ENCODE results near the gene STK11. TPM values are rescaled to one million over a fixed set of nuclear protein-coding genes. Genes with fewer than 3 reads are reported as not detected.

The STK11 gene, protein sequence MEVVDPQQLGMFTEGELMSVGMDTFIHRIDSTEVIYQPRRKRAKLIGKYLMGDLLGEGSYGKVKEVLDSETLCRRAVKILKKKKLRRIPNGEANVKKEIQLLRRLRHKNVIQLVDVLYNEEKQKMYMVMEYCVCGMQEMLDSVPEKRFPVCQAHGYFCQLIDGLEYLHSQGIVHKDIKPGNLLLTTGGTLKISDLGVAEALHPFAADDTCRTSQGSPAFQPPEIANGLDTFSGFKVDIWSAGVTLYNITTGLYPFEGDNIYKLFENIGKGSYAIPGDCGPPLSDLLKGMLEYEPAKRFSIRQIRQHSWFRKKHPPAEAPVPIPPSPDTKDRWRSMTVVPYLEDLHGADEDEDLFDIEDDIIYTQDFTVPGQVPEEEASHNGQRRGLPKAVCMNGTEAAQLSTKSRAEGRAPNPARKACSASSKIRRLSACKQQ
- 104 TPM for total RNA-seq

DNA sequence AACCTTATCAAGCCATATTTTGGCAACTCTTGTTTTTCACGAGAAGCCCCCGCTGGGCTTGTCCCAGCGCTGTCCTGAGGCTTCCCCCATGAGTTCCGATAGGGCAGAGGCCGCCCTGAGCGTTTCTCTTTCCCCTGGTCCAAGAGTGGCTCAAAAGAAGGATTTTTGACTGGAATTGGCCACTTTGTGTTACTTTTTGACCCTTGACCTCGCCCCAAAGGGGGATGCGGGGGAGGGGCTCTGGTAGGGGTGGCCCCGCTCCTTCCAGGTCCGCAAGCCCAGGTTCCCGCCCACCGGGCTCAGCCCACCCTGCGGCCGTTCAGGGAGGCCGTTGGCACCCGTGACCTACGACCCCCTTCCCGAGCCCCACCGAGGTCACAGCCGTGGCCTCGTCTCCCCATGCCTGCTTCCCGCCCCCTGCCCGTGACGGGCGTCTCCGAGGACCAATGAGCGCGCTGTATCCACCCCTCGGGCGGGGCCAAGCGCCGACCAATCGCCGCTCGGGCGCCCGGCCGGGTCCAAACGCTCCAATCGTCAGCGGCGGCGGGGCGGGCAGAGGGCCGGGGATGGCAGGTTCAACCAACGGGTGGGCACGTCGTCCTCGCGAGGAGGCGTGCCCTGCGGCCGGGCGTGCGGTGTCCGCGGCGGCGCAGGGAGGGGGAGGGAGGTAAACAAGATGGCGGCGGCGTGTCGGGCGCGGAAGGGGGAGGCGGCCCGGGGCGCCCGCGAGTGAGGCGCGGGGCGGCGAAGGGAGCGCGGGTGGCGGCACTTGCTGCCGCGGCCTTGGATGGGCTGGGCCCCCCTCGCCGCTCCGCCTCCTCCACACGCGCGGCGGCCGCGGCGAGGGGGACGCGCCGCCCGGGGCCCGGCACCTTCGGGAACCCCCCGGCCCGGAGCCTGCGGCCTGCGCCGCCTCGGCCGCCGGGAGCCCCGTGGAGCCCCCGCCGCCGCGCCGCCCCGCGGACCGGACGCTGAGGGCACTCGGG, at the start of gene STK11:
Gene STK11 (plus strand): TSS at position 665 of the 986 bp plus-strand sequence. CDS start 1,136 bp downstream, outside the sequence.
- Histone ChIP-seq H3K27ac (peak within 1 kb of the TSS; percentile 80 to 84), H3K4me1 (peaks cover 9 to 26% of the 10 kb centered on the region in 2 donors)

DNA sequence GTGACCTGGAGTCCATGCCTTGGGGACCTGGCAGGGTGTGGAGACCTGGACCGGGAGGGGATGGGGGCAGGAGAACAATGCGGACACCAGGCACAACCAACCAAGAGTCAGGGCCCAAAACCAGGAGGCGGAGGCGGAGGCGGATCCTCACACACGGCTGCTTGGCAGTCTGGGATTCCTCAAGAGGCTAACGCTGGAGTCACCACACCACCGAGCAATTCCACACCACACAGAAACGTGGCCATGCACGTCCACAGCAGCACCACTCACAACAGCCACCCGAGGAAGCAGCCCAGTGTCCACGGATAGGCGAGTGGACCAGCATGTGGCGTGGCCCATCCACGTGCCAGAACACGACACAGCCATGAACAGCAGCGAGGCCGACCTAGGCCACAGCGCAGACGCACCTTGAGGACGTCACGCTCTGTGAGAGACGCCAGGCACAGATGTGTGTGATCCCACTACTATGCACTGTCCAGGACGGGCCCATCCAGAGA, 49.2 kb upstream of the STK11 start:
- TF ChIP-seq, protein P1, sequence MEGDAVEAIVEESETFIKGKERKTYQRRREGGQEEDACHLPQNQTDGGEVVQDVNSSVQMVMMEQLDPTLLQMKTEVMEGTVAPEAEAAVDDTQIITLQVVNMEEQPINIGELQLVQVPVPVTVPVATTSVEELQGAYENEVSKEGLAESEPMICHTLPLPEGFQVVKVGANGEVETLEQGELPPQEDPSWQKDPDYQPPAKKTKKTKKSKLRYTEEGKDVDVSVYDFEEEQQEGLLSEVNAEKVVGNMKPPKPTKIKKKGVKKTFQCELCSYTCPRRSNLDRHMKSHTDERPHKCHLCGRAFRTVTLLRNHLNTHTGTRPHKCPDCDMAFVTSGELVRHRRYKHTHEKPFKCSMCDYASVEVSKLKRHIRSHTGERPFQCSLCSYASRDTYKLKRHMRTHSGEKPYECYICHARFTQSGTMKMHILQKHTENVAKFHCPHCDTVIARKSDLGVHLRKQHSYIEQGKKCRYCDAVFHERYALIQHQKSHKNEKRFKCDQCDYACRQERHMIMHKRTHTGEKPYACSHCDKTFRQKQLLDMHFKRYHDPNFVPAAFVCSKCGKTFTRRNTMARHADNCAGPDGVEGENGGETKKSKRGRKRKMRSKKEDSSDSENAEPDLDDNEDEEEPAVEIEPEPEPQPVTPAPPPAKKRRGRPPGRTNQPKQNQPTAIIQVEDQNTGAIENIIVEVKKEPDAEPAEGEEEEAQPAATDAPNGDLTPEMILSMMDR (IDR thresholded peaks at IDR 0.05): no peak
- no peaks in the 10 kb centered on the region for H3K27me3 ChIP-seq
- H3K9me3 ChIP-seq: no peaks in the 10 kb centered on the region
- peaks cover 8 to 13% of the 10 kb centered on the region in 2 donors for H3K36me3 ChIP-seq
- peaks cover 17 to 37% of the 10 kb centered on the region in 2 donors for H3K4me1 ChIP-seq
- intact Hi-C loops (cut with DNase I): no loop called here
- peak overlapping the region; percentile 89 to 95 for H3K27ac ChIP-seq
- no peak overlapping the region for H3K4me3 ChIP-seq
- no peak for DNase-seq (ENCODE audit: low spot score in 2 of 2)

More for the DNA sequence above, at the start of gene STK11:
- Histone ChIP-seq H3K27me3 (no peaks in the 10 kb centered on the region), H3K36me3 (peaks cover 0 to 3% of the 10 kb centered on the region in 2 donors), H3K9me3 (no peaks in the 10 kb centered on the region), H3K4me3 (peak within 1 kb of the TSS; percentile 71 to 95)
- DNase-seq (ENCODE audit: low spot score in 2 of 2): peak; percentile 95 to 99
- intact Hi-C loops (cut with DNase I): loop anchor here (1.0 kb wide), 1 partner anchor 33 kb away; the partner anchor contains the start of gene CBARP
- TF ChIP-seq, protein P1 (IDR thresholded peaks at IDR 0.05): no peak

DNA sequence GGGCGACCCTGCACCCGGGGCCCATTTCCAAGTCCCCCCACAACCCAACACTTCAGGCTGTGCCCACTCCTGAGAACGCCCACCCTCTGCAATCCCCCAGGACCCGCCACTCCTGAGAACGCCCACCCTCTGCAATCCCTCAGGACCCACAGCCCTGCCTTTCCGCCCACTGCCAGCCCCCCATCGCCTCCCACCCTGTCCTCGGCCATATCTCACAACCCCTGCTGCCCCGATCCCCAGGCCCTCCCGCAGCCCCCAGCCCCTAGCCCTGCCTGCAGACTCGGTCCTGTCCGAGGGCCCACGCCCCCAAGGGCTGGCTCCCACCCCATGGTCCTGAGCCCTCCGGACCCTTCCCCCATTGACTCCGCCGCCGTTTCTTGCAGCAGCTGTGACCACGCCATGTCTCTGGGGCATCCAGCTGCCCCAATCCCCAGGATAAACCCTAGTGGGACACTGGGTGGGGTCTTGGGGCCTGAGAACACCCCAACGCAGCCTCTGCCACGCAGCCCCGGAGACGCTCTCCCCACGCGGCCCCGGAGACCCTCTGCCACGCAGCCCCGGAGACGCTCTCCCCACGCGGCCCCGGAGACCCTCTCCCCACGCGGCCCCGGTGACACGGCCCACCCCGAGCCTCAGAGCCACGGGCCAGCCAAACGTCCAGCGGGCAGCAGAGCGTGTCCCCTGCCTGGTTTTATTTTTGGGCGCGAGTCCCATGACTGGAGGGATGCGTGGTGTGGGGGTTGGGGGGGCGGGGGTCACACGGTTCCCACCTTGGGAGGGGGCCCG, 48.6 kb upstream of the STK11 start:
- H3K27me3 ChIP-seq: no peaks in the 10 kb centered on the region
- H3K4me3 ChIP-seq: no peak overlapping the region
- peak overlapping the region in 1 of 2 donors; percentile 89 for H3K27ac ChIP-seq
- TF ChIP-seq, protein P1 (IDR thresholded peaks at IDR 0.05): no peak
- no peaks in the 10 kb centered on the region for H3K9me3 ChIP-seq
- H3K4me1 ChIP-seq: peaks cover 17 to 31% of the 10 kb centered on the region in 2 donors
- peaks cover 8 to 13% of the 10 kb centered on the region in 2 donors for H3K36me3 ChIP-seq
- DNase-seq (ENCODE audit: low spot score in 2 of 2): no peak
- intact Hi-C loops (cut with DNase I): no loop called here

DNA sequence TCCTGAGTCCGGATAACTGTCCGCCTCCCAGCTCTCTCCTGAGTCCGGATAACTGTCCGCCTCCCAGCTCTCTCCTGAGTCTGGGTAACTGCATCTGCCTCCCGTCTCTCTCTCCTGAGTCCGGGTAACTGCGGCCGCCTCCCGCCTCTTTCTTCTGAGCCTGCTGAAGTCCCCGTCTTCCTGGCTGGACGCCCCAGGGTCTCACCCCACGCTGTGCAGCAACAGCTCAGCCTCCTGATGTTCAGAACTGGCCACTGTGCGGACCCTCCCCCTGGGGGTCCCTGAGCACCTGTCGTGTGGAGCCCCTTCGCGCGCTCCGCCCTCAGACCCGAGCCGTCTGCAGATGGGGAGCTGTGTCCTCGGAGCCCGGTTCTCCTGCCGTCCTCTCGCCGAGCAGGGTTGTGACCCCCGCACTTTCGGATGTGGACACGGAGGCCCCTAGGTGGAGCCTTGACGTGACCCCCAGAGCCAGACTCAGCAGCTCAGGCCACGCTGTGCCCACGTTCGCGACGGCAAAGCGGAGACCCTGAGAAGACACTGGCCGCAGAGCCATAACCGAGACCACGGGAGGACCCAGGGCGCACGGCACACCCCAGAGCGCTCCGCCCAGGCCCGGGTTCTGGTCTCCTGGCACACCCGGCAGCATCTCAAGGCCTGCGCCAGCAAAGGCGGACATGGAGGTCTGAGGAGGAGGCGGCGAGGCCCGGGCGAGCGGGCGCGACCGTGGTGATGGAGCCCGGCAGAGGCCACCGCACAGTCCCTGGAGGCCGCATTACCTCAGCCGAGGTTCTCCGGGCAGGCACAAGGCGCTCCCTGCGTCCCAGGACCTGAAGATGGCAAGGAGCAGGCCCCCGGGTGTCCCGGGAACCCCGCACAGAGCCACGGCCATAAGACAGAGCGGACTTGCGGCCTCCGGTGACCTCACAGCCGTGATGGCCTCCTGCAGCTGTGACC, 47.4 kb upstream of the STK11 start:
- H3K36me3 ChIP-seq: peaks cover 8 to 13% of the 10 kb centered on the region in 2 donors
- no peak for DNase-seq (ENCODE audit: low spot score in 2 of 2)
- H3K4me3 ChIP-seq: no peak overlapping the region
- no peaks in the 10 kb centered on the region for H3K9me3 ChIP-seq
- intact Hi-C loops (cut with DNase I): no loop called here
- H3K4me1 ChIP-seq: peaks cover 11 to 24% of the 10 kb centered on the region in 2 donors
- TF ChIP-seq, protein P1 (IDR thresholded peaks at IDR 0.05): no peak
- no peak overlapping the region for H3K27ac ChIP-seq
- H3K27me3 ChIP-seq: no peaks in the 10 kb centered on the region

Data from ascending aorta (tissue), 2 donors.